ENCODE results near the gene RAB18. TPM values are rescaled to one million over a fixed set of nuclear protein-coding genes. Genes with fewer than 3 reads are reported as not detected.
A peak's percentile ranks its signal among the peaks of the same experiment; 100 is the strongest.

RAB18 gene
- total and polyA plus RNA-seq, 7 donors, result 36.2 to 125 (median 87.0) TPM

GRCh38 chr10:27535317-27535716 lies 31.2 kb downstream of the RAB18 start:
- intact Hi-C loops (cut with DNase I), result no loop called here
- Histone ChIP-seq H3K4me1 (peaks cover 8% of the 10 kb centered on the region), H3K27ac (no peak overlapping the region), H3K36me3 (ENCODE audit: insufficient read depth in 1 of 2, low read depth in 1 of 2) (peaks cover 10 to 54% of the 10 kb centered on the region in 2 donors), H3K9me3 (no peaks in the 10 kb centered on the region), H3K4me3 (no peak overlapping the region), H3K27me3 (ENCODE audit: insufficient read depth in 3 of 3, low read length in 2 of 3) (no peaks in the 10 kb centered on the region)
- WGBS, 3 donors, result 98 to 100% (median 98%) methylated on average over 4 of the region's 4 CpGs
- ATAC-seq (no peak), DNase-seq (no peak)
- no peak for TF ChIP-seq CTCF (IDR thresholded peaks at IDR 0.05)

- ATAC-seq (no peak), DNase-seq (no peak)
- H3K36me3 ChIP-seq (ENCODE audit: insufficient read depth in 1 of 2, low read depth in 1 of 2), result peaks cover 10 to 64% of the 10 kb centered on the region in 2 donors
- no peak for TF ChIP-seq CTCF (IDR thresholded peaks at IDR 0.05)
- H3K27me3 ChIP-seq (ENCODE audit: insufficient read depth in 3 of 3, low read length in 2 of 3), result no peaks in the 10 kb centered on the region
- intact Hi-C loops (cut with DNase I), result no loop called here
- no peaks in the 10 kb centered on the region for H3K9me3 ChIP-seq
- no peak overlapping the region for H3K4me3 ChIP-seq
- H3K4me1 ChIP-seq, result peaks cover 5% of the 10 kb centered on the region
- no peak overlapping the region for H3K27ac ChIP-seq
Measured at GRCh38 chr10:27536437-27536836, 32.3 kb downstream of the RAB18 start.

- TF ChIP-seq CTCF (IDR thresholded peaks at IDR 0.05), result no peak
- peaks cover 10 to 66% of the 10 kb centered on the region in 2 donors for H3K36me3 ChIP-seq (ENCODE audit: insufficient read depth in 1 of 2, low read depth in 1 of 2)
Measured at GRCh38 chr10:27537166-27537565, 33.1 kb downstream of the RAB18 start.

GRCh38 chr10:27537787-27538186 lies 33.7 kb downstream of the RAB18 start:
- TF ChIP-seq CTCF (IDR thresholded peaks at IDR 0.05), result no peak
- intact Hi-C loops (cut with DNase I), result no loop called here
- DNase-seq (no peak), ATAC-seq (no peak)
- no peak overlapping the region for H3K4me3 ChIP-seq
- peaks cover 10 to 73% of the 10 kb centered on the region in 2 donors for H3K36me3 ChIP-seq (ENCODE audit: insufficient read depth in 1 of 2, low read depth in 1 of 2)
- H3K4me1 ChIP-seq, result peaks cover 2% of the 10 kb centered on the region
- no peaks in the 10 kb centered on the region for H3K9me3 ChIP-seq
- no peaks in the 10 kb centered on the region for H3K27me3 ChIP-seq (ENCODE audit: insufficient read depth in 3 of 3, low read length in 2 of 3)
- H3K27ac ChIP-seq, result no peak overlapping the region

More at GRCh38 chr10:27537166-27537565, 33.1 kb downstream of the RAB18 start:
- Histone ChIP-seq H3K4me3 (no peak overlapping the region), H3K4me1 (peaks cover 5% of the 10 kb centered on the region), H3K27me3 (ENCODE audit: insufficient read depth in 3 of 3, low read length in 2 of 3) (no peaks in the 10 kb centered on the region), H3K27ac (no peak overlapping the region), H3K9me3 (no peaks in the 10 kb centered on the region)
- no peak for DNase-seq
- intact Hi-C loops (cut with DNase I), result no loop called here
- 81 to 83% (median 81%) methylated on average over 3 of the region's 3 CpGs for WGBS, 3 donors
- no peak for ATAC-seq

- no peak for TF ChIP-seq CTCF (IDR thresholded peaks at IDR 0.05)
- Histone ChIP-seq H3K36me3 (ENCODE audit: insufficient read depth in 1 of 2, low read depth in 1 of 2) (peaks cover 5 to 77% of the 10 kb centered on the region in 2 donors), H3K27ac (no peak overlapping the region), H3K27me3 (ENCODE audit: insufficient read depth in 3 of 3, low read length in 2 of 3) (no peaks in the 10 kb centered on the region), H3K9me3 (no peaks in the 10 kb centered on the region), H3K4me3 (no peak overlapping the region), H3K4me1 (no peaks in the 10 kb centered on the region)
- DNase-seq (no peak), ATAC-seq (peak in 1 of 4 donors; percentile 47)
- intact Hi-C loops (cut with DNase I), result no loop called here
- WGBS, 3 donors, result 75 to 91% (median 91%) methylated on average over 1 of the region's 1 CpG
Measured at GRCh38 chr10:27540672-27541071, 36.6 kb downstream of the RAB18 start.

Data from psoas muscle (tissue), 8 donors.